ENCODE results near the gene MB21D2. TPM values are rescaled to one million over a fixed set of nuclear protein-coding genes. Genes with fewer than 3 reads are reported as not detected.

Gene MB21D2
- total RNA-seq, 1 donor from 2014 or later = 3.0 TPM

DNA sequence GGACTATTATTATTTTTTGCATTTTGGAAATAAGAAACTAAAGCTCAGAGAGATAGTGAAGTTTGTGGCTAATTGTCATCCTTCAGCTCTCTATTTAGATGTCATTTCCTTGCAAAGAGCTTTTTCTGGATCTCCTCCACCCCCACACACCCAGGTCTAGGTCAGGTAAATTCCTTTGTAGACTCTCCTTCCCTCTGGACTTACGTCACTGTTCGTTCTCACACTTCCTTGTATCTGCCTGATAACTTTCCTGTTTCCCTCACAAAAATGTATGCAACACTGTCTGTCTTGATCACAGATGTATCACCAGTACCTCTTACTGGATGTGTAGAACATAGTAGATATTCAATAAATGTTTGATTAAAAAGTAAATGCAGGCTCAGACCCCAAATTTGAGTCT is 6.1 kb upstream of the MB21D2 start:
- no peak for DNase-seq (ENCODE audit: low read depth in 2 of 2)

DNA sequence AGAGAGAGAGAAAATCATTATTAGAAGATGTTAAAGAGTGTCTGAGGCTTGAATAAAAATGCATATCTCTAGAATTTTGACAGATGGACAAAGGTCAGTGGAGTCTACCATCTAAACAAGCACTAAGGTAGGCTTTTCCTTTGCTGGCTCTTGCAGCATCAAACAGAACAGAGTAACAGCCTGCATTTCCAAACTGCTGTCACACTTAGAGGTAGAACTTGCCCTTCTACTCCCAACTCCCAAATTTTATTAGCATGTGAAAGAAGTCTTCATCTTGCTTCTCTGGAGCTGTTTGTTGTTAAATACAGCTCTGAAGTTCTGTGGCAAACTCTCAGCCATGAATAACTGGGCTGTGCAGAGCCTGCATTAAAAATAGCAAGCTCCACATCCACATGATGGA is 4.1 kb upstream of the MB21D2 start:
- no peak for DNase-seq (ENCODE audit: low read depth in 2 of 2)

DNA sequence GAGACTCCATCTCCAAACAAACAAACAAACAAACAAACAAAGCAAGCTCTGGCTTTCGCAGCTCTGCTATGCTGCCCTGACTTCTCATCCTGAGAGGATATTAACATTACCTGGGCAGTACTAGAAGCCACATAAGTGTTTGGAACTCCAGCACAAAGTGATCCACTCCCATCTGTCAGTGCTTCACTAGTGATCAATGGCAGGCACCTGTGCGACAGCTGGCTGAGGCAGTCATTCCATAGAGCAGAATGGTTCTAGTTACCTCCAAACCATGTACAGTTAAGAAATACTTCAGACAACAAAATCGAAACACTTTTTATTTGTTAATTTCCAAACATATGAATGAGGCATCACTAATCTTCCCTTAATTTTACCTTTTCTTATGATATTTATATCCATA is 2.8 kb upstream of the MB21D2 start:
- DNase-seq (ENCODE audit: low read depth in 2 of 2) = no peak

DNA sequence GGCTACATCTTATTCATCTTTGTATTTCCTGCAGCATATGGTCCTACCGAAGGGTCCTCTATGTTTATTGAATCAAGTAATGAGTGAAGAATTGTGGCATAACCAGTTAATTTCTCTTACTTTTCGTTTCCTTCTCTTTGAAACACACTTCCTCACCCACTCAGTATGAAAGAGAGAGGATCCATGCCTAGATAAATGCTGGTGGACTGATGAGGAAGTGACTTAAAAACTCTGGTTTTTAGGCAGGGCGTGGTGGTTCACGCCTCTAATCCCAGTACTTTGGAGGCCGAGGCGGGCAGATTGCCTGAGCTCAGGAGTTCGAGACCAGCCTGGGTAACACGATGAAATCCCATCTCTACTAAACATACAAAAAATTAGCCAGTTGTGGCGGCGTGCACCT is 2.2 kb upstream of the MB21D2 start:
- no peak for DNase-seq (ENCODE audit: low read depth in 2 of 2)

DNA sequence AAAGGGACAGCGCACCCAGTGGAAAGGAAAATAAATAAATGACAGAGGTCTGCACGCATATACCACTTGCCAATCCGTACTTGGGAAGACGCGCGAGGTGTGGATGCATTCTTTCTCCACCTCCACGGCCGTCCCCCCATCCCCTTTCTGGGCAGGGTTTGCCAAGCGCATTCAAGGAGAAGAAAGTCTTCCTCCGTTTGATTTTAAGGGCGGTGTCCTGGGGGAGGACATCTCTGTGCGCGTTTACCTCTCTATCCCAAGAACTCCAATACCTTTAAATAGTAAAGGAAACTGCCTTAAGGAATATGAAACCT is 576 bp upstream of the MB21D2 start:
- no peak for DNase-seq (ENCODE audit: low read depth in 2 of 2)

DNA sequence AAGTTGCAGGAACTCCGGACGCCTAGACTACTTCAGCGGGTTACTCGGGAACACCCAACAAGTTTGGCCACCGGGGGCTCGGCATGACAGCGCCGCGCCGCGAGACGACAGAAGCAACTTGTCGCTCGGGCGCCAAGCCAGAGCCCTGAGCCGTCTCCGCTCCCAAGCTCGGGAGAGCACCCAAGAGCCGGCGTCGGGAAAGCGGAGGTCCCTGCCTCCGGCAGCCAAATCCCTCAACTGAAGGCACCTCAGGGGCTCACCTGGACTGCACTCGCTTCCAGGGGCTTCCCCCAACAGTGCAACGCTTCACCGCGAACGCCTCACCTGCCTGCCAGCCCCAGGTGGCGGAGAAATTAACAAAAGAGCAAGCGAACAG is 640 bp downstream of the MB21D2 start:
- peak; percentile 28 to 74 for DNase-seq (ENCODE audit: low read depth in 2 of 2)

DNA sequence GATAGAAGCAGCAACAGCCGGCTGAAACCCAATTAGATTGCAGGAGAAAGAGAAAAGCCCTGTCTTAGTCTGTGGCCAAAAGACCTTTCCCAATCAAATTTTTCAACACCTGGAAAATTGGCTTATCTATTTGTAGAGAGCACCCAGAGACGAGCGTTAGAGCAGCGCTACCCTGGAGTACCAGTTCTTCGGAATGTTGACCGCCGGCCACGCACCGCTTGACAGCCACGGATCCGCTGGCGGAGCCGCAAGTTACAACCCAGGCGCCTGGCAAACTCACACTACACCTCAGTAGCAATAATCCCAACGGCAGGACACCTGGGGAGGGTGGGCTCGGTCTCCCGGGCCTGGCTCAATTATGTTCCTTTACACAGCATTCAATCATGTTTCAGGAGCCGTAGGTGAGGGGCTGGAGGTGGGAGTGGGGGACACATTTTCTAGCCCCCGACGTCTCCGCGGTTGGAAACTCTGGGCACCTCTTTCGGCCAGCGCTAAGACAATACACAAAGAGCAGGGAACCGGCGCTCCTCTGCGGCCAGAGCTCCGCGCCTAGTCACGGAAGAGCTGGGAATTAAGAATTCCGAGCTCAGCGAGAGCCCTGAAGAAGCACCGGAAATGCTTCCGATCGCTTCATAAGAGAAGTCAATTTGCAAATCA is 1.2 kb downstream of the MB21D2 start:
- DNase-seq (ENCODE audit: low read depth in 2 of 2) = peak in 1 of 2 donors; percentile 41

DNA sequence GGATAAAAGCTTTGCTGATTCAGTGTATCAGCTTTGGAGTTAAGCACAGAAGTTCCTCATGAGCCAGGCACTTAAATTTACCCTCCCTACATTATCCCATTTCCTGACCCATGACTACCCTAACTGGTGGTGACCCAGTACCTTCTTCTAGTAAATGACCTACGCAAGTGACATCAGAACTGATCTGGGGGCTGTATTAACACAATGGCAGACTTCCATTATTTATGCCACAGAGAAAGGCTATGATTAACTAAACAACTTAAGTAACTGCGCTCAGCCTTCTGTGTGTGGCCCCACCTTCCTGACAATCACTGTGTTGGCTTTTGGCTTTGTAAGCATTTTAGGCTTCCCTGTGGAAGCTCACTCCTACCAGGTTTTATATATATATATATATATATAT is 1.9 kb downstream of the MB21D2 start:
- DNase-seq (ENCODE audit: low read depth in 2 of 2) = peak in 1 of 2 donors; percentile 10

DNA sequence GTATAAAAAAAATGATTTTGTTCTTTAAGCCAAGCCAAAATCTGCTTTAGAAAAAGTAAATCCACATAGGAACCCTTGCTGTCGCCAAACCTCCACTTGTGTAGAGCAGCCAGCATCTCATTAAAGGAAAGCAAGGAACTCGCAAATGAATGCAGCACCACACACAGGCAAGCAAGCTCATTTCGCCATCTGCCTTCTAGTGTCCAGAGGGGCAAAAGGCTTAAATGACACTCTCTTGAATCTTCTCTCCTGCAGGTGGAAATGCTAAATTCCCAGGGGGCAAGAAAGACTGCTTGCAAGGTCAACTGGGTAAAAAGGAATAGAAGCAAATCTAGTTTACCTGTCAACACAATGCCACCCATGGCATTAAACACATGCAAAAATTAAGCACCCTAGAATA is 2.4 kb downstream of the MB21D2 start:
- peak in 1 of 2 donors; percentile 48 for DNase-seq (ENCODE audit: low read depth in 2 of 2)

DNA sequence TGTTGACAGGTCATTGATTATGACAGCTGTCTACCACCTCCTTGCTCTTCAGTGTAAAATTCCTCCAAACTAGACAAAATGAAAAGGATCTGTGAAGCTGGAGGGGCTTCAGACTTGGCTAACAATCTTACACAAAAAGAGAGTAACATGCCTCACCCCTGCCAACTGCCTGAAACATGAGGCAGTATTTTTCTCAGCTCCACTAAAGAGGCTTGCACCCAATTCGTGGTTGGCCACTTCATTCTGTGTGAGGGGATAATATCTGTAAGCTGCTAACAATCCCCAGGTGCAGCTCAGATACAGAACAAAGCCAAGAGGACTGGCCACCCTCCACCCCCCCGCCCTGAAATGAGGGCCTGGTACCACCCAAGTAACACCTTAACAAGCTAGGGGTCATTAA is 2.8 kb downstream of the MB21D2 start:
- DNase-seq (ENCODE audit: low read depth in 2 of 2) = no peak

DNA sequence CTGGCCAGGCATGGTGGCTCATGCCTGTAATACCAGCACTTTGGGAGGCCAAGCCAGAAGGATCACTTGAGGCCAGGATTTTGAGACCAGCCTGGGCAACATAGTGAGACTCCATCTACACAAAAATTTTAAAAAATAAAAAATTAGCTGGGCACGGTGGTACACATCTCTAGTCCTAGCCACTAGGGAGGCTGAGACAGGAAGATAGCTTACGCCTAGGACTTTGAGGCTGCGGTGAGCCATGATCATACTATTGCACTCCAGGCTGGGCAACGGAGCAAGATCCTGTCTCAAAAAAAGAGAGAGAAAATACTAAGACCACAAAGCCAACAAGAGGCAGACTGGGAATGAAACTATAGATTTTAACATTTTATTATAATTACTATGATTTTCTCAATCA is 4.1 kb downstream of the MB21D2 start:
- no peak for DNase-seq (ENCODE audit: low read depth in 2 of 2)

DNA sequence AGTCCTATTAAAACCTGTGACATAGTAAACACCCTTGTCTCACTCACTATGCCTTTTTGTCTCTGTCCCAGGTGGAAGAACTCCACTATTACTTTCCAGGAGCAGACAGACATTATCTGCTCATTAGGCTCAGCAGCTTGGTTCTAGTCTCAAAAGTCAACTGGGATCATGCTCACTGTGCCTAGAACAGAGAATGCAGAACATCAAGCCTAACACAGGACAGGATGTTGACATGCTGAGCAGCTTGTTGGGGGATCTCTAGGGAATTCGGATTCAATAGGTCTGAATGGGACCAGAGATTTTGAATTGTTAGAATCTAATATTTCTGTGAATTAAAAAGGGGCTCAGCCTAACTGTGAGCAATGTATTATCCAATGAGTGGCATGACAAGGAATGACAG is 6.4 kb downstream of the MB21D2 start:
- no peak for DNase-seq (ENCODE audit: low read depth in 2 of 2)

DNA sequence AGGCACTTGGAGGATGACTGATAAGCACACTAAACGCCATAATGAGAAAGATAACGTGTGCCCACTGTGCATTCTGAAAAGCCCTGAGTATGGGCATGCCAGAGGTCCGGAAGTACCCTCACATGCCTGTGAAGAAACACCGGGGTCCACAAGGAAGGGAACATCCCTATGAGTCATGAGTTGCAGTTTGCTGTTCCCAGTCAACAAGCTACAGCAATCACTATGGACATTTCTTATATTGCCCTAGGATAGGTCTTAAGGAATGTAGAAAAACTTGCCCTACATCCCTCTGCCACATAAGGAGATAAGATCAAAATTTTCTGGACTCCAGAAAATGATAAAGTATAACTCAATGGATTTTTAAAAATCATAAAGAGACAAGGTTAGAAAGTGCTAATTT is 9.9 kb downstream of the MB21D2 start:
- DNase-seq (ENCODE audit: low read depth in 2 of 2) = no peak

DNA sequence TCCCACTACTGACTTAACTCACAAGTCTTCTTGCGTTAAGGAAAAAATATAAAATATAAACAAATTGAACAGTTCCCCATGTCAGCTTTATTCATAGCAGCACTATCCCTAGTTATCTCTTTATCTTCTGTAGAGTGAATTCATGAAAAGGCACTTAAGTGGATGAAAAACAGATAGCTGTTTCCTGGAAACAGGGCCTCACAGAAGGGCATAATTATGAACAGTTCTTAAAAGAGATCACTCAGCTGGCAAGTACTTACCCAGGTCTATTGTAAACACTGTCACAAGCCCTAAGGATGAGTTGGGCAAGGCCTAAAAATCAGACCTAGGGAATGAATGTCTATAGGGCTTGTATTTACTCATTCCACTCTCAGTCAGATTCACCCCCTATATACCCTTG is 10.7 kb downstream of the MB21D2 start:
- no peak for DNase-seq (ENCODE audit: low read depth in 2 of 2)

DNA sequence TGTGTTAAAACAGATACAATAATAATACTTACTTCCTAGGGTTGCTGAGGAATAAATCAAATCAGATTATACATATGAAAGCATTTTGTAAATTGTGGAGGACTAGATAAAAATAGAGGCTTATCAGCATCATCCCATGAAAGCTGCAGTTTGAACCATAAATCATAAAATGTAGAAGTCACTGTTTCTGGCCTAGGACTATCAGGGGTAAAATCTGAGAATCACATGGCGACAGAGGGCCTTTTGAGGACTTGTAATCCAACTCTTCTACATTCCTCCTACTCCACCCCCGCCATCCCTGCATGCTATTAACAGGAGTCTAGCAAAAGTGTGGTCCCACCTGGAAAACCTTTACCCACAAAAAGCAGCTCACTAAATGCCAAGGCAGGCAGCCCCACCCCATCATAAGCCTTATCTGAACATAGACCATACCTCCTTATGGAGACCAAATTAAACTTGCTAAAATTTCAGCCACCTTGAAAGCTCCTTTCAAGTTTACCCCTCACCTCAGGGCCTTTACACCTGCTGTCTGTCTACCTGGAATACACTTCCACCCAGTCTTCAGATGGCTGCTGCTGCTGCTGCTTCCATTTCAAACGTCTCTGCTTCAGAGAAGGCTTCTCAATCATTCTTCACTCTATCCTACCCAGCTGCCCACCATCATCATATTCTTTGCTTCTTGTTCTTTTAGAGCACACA is 11.5 kb downstream of the MB21D2 start:
- no peak for DNase-seq (ENCODE audit: low read depth in 2 of 2)

DNA sequence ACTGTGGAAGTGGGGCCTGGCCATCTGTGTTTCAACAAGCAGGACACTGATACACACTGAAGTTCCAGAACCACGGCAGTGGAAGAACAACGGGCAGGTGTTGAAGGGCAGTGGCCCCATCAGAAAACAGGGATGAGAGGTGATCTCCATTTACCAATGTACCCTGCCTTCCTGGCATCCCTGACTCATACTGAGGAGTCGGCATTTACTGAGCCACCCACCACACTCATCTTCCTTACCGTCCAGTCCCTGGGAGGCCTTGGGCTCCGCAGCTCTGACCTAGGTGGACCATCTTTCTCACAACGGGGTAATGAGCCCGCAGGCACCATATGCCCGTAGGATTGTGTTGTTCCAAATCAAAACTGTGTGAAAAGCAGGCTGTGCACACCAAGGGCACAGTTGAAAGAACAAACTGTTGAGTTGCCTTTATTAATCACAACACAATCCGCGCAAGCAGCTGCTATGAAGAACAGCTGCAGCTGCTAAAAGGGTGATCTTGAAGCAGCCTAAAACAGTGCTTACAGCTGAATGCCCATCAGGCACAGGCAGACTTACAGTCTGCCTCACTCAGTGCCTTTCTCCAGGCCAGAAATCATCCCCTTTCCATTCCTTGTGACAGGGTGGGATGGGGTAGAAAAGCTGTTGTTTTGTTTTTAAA is 12.9 kb downstream of the MB21D2 start:
- no peak for DNase-seq (ENCODE audit: low read depth in 2 of 2)

DNA sequence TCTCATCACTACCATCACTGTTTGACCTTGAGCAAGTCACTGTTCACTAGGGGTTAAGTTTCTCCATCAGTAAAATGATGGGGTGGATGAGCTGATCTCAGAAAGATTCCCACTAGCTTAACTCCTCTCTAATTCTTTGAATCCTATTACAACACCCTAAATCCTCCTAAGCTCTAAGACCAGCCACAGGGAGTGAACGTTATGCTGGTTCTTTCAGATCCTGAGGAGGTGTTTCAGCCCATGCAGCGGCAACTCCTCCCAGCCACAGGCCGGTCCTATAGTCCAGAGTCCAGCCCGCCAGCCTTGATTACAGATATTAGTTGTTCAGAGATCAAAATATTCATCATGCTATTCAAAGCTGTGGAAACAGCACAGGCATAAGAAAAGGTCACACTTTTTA is 15.1 kb downstream of the MB21D2 start:
- DNase-seq (ENCODE audit: low read depth in 2 of 2) = no peak

DNA sequence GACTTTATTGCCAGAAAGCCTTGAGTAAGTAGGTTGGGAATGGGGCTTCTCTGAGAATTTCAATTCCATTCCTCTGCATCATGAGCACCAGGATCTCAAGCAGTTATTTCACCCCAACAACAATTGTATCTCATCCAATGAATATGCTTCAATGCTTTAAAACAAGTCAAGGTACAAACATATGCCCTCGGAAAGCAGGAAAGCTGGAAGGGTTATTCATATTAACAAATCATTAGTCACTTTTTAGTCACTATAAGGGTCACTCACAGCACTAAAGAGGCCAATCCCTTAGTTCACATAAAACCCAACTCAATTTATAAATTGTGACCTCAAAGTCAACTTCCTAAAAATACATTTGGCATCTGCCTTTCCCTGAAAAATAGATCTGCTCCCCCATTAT is 16.2 kb downstream of the MB21D2 start:
- peak in 1 of 2 donors; percentile 71 for DNase-seq (ENCODE audit: low read depth in 2 of 2)

DNA sequence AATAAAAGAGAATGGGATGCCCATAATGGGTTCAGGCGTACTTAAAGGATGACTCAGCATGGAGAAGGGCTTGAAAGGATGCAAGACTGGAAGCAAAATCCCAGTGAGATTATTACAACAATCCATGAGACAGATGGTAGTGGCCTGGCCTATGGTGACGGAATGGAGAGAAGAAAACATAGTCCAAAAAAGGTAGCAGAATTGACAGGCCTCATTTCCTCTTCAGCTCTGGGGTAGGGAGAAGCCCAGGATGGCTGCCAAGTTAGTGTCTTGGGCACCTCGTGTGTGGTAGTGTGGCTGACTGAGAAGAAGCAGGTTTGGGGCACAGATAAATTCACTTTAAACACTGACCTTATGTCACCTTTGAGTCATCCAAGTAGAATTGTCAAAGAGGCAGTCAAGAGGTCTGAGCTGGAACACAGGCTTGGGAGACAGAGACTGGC is 18.1 kb downstream of the MB21D2 start:
- peak in 1 of 2 donors; percentile 60 for DNase-seq (ENCODE audit: low read depth in 2 of 2)

DNA sequence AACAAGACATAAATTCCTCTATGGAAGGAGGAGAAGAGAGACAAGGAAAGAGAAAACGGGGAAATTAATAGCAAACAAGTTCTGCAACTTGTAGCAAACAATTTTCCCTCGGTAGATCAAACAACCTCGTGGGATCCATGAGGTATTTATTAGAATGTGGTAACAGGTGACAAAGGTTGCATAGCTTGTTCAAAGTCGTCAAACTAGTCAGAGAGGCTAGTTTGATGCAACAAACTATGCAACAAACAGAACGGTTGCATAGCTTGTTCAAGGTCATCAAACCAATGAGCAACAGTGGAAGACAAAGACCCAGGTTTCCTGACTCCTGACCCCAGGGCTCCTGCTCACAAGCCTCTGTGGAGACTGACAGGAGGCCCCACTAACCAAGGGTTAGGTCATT is 20.7 kb downstream of the MB21D2 start:
- no peak for DNase-seq (ENCODE audit: low read depth in 2 of 2)

DNA sequence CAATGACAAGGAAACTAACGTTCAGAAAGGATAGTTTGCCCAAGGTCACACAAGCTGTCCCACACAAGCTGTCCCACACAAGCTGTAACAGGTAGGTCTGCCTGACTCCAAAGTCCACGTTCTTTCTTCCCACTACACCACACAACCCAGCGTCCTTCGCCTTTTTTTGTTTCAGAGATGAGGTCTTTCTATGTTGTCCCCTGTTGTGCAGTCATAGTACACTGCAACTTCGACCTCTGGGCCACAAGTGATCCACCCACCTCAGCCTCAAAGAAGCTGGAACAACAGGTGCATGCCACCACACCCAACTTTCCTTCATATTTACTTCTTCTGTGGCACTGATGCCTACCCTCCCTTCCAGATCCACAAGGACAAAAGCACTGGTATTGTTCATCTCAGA is 21.4 kb downstream of the MB21D2 start:
- no peak for DNase-seq (ENCODE audit: low read depth in 2 of 2)

DNA sequence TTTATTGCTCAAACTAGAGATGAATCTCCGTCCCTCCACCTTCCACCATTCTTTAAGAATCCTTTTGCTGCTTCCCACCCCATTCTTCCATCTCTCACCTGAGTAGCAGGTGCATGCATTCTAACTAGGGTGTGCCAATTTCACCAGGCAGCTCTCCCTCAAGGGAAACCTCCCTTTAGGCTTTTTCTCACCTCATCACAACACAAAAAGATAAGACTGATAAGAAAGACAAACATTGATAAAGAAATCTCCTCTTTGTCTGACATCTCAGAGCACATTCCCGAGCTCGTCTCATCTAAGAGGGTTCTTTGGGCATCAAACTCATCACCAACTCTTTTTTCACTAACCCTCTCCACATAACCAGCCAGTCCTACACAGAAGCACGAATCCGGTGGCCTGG is 23.0 kb downstream of the MB21D2 start:
- DNase-seq (ENCODE audit: low read depth in 2 of 2) = no peak
